Epithelial cell of proximal tubule (primary cell): ENCODE results near the gene TMEM150A. TPM values are rescaled to one million over a fixed set of nuclear protein-coding genes. Genes with fewer than 3 reads are reported as not detected.

ENCODE experiments used
- DNase-seq: peaks from one replicate; pipeline ENCODE4 v3.0.0-alpha.2; 2011; ENCODE audit warnings: low read depth
- H3K4me3 ChIP-seq: 2 replicates; pipeline ENCODE4 v1.5.1; 2011; ENCODE audit warnings: low read depth, mild to moderate bottlenecking, low read length
- total RNA-seq: library from RNA; depleted of rRNA; stranded (reverse); fragments of >200 nt; gene quantifications from 2 replicates; pipeline ENCODE4 v1.2.3, GENCODE V29; 2015
- TF ChIP-seq, protein P1 (sequence below): conservative IDR thresholded peaks from 2 replicates; pipeline ENCODE4 v1.5.1; 2012; ENCODE audit warnings: low read depth, mild to moderate bottlenecking, low read length

Gene TMEM150A
- 4.8 and 7.4 TPM in 2 replicates for total RNA-seq

GRCh38 chr2:85602476-85603234 lies at the start of gene TMEM150A:
Gene TMEM150A (minus strand): TSS chr2:85602698. CDS start chr2:85601948, 750 bp downstream.
- TF ChIP-seq, protein P1, sequence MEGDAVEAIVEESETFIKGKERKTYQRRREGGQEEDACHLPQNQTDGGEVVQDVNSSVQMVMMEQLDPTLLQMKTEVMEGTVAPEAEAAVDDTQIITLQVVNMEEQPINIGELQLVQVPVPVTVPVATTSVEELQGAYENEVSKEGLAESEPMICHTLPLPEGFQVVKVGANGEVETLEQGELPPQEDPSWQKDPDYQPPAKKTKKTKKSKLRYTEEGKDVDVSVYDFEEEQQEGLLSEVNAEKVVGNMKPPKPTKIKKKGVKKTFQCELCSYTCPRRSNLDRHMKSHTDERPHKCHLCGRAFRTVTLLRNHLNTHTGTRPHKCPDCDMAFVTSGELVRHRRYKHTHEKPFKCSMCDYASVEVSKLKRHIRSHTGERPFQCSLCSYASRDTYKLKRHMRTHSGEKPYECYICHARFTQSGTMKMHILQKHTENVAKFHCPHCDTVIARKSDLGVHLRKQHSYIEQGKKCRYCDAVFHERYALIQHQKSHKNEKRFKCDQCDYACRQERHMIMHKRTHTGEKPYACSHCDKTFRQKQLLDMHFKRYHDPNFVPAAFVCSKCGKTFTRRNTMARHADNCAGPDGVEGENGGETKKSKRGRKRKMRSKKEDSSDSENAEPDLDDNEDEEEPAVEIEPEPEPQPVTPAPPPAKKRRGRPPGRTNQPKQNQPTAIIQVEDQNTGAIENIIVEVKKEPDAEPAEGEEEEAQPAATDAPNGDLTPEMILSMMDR, result peak; percentile 29
- H3K4me3 ChIP-seq, result peak within 1 kb of the TSS; percentile 83
- no peak for DNase-seq

DNA sequence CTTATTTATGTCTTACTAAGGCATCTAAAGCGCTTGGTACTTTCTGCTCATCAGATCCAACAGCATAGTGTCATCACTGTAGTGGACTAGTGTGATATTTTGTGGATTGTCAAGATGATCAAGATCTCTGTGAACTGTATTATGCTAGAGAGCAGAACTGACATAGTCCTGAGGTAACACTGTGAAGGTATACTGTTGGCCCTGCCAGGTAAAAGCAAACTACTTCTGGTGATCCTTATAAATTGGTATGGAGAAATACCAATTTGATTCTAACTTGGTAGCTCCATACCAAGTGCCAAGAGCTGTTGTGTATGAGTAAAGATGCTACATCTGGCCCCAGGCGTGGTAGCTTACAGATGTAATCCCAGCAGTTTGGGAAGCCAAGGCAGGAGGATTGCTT lies 49.6 kb upstream of the TMEM150A start:
- TF ChIP-seq, protein P1, result no peak
- no peak overlapping the region for H3K4me3 ChIP-seq
- no peak for DNase-seq

DNA sequence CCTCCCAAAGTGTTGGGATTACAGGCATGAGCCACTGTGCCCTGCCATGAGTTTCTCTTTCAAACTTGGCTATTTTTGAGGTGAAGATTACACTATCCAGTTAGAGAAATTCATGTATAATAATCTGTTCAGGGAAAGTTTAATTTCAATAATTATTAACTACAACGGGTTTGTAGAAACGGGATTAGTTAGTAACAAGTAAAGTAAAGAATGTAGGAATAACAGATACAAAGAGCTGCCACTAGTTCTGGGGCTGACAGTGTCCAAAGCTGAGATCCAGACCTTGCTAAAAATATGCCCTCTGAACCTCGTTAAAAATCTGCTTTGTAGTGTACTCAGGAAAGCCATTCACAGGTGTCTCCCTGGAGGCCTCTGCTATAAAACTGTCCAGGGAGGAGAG lies 48.6 kb upstream of the TMEM150A start:
- H3K4me3 ChIP-seq, result peak overlapping the region; percentile 21
- TF ChIP-seq, protein P1, result no peak
- peak; percentile 61 for DNase-seq

DNA sequence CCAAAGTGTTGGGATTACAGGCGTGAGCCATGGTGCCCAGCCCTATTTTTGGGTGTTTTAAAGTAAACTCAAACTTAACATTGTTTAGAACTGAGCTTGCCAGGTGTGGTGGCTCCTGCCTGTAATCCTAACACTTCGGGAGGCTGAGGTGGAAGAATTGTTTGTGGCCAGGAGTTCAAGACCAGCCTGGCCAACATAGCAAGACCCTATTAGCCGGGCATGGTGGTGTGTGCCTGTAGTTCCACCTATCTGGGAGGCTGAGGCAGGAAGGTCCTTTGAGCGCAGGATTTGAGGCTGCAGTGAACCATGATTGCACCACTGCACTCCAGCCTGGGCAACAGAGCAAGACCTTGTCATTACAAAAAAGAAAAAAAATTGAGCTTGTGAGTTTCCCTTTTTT lies 48.0 kb upstream of the TMEM150A start:
- H3K4me3 ChIP-seq, result no peak overlapping the region
- DNase-seq, result no peak
- TF ChIP-seq, protein P1, result no peak

DNA sequence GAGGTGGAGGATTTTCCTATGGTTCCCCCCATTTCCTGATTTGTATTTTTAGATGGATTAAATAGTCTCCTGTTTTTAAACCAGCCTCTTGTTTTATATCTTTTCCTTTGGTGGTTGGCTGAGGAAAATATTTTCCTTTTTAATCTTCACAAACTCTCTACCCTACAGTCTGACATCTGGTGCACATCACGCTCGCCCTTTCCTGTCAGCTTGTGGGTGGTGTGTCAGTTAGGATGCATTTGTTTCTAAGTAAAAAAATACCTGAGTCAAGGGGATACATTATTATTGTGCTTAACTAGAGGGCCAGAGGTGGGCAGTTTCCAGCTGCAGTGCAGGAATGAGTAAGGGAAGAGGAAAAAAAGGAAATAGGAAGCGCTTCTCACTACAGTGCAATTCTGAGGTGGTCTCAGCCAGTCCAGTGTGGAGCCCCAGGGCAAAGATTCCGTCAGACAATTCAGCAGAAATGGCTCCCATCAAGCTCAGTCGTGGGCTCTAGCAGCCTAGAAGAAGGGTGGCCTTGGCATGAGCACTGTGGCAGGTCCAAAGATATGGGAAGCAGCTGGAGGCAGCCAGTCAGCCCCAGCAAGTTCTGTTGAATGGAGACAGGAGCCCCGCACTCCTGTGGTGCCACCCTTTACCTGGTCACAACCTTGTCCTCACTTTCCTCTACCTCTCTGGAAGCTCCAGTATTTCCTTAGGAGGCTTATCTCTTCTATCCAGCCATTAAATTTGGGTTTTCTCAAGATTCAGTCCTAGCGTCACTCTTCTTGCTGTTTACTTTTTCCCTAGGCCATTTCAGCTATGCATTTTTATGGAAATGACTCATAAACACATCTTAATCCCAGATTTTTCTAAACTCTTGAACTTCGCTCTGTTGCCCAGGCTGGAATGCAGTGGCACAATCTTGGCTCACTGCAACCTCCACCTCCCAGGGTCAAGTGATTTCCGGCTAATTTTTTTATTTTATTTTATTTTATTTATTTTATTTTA lies 47.0 kb upstream of the TMEM150A start:
- no peak for DNase-seq
- TF ChIP-seq, protein P1, result no peak

DNA sequence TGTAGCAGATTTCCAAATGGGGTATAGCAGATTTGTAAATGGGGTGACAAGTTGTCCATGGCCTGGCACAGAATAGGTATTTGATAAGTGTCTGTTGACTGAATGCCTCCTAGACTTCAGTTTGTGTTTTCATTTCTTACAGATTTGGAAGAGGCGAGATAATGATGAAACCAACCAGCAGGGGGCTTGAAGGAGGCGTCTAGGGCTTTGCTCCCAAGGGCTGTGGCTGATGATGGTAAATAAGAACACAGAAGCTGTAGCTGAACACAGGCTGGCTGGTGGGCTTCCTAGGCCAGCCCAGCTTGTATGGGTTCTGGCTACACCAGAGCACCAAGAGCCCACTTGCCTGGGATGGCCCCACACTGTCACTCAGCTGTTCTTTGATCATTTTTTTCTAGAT lies 46.1 kb upstream of the TMEM150A start:
- TF ChIP-seq, protein P1, result peak; percentile 73
- no peak overlapping the region for H3K4me3 ChIP-seq
- no peak for DNase-seq

More for the DNA sequence above, 47.0 kb upstream of the TMEM150A start:
- no peak overlapping the region for H3K4me3 ChIP-seq
